ENCODE results near the gene BEND4.

The BEND4 gene

GRCh38 chr4:42104521-42104920 is 47.9 kb downstream of the BEND4 start:
- DNase-seq, result no peak

DNA sequence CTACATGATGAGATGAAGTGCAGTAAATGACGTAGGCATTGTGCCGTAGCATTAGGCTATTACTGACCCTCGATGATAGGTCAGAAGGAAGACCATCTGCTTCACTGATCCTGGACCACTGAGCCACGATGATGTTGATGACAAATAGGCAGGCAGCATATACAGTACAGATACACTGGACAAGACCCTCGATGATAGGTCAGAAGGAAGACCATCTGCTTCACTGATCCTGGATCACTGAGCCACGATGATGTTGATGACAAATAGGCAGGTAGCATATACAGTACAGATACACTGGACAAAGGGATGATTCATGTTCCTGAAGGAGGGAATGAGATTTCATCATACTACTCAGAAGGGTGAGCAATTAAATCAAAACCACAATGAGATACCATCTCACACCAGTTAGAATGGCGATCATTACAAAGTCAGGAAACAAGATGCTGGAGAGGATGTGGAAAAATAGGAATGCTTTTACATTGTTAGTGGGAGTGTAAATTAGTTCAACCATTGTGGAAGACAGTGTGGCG is 50.9 kb downstream of the BEND4 start:
- DNase-seq, result no peak

GRCh38 chr4:42088386-42088785 is 64.1 kb downstream of the BEND4 start:
- no peak for DNase-seq

GRCh38 chr4:42083816-42084215 is 68.6 kb downstream of the BEND4 start:
- DNase-seq, result no peak

DNA sequence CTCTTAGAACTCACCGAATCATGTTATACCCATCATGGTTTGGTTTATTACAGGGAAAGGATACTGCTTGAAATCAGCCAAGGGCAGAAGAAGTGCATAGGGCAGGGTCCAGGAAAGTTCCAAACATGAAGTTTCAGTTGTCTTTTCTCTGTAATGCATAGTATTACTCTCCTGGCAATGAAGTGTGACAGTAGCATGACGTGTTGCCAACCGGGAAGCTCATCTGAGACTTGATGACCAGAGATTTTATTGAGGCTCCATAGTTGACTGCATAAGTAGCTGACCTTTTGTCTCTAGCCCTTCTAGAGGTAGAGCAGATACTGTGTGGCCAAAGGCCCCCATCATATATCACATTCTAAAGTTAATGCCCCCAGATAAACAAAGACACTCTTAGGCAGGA is 72.1 kb downstream of the BEND4 start:
- DNase-seq, result no peak

DNA sequence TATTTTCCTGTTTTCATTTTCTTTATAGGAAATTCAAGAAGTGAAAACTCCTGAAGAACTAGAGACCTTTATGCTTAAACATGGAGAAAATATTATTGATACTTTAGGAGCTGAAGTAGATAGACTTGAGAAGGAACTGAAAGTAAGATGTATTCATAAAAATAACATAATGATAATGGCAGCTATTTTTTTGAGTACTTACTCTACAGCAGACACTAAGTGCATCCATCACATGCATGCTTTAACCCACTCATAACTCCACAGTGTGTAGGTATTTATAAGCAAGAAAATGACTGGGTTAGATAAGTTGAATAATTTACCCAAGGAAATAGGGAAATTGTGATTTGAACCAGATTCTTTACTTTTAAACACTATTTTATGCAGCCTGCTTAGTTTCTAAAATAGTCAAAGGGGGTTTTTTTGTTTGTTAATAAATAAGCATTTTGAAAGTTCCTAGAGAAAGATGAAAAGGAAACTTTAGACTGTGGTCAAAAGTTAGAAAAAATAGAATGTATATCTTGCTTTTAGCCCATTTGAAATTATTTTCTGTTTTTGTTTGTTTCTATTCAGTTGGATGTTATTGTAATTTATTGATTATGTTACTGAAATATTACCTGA is 74.2 kb downstream of the BEND4 start:
- no peak for DNase-seq

DNA sequence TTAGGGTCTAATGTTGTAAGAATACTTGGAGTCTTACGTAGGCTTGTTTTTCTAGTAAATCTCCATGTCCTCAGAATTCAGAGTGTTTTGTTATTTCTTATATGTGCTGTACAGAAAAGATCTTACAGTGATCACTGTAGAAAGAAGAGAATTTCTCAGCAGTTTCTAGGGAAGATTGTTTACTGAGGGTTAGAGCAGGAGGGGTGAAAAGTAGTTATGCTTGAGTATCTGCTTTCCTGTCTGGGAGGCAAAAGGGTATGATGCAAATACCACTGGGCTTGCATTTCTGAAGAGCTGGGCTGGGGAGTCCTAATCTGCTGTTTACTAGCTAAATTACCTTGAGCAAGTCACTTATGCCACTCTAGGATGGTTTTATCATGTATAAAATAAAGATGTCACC is 78.2 kb downstream of the BEND4 start:
- DNase-seq, result no peak

DNA sequence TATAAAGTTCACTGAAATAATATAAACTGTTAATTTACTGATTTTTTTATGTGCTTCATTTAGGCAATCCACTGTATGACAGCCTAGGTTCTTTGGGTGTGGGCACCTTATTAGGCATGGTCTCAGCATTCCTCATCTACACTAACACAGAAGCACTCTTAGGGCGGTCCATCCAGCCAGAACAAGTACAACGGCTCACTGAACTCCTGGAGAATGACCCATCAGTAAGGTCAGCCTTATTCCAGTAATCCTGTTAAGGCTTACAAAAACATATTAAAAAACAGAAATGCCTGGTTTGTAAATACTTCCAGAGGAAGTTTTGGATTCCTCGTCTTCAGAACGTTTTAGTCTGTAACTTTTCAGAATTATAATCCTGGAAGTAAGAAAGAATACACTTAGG is 82.0 kb downstream of the BEND4 start:
- no peak for DNase-seq

GRCh38 chr4:42067264-42067663 is 85.2 kb downstream of the BEND4 start:
- no peak for DNase-seq

DNA sequence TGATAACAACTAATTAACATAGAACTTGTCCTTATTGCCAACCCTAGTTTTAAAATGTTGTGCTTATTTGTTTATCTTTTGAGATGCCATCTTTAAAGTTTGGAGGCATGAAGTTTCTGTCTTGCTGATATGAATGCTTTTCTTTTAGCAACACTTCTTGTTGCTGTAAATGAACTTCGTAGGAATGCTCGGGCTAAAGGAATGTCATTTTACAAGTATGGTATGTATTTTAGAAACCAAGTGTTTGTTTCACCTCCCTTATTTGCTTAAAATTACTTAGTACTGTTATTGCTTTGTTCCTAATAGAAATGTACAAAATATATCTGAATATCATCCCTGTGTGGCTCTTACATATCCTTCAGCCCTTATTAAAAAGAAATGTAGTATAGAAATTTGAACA is 86.1 kb downstream of the BEND4 start:
- no peak for DNase-seq
